HG03565 (cell line): ENCODE data around the gene TMEM63B.

Source experiments
- ATAC-seq: cut with Tn5 transposase; IDR thresholded peaks from one replicate; pipeline ENCODE4 v1.9.1; 2021; ENCODE audit warnings: mild to moderate bottlenecking, moderate library complexity; ENCODE audit not compliant: unreplicated experiment

Gene TMEM63B

DNA sequence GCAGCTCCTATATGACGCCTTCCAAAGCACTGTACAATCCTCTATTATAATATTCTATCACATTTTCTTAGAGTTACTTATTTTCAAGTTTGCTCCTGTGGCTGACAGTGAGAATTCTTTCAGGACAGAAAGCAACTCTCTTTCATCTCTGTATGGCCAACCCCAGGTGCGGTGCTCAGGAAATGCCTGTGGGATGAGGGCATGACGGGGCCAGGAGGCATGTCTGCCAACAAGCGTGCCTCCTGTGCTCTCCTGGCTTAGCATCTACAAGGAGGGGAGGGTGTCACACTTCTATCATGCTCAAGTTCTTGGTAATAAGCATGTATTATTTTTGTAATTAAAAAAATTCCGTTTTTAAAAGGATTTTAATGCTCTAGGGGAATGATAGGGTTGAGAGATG is 11.5 kb upstream of the TMEM63B start:
- ATAC-seq = no peak

- no peak for ATAC-seq
These were observed 10.5 kb upstream of the TMEM63B start for GRCh38 chr6:44116641-44117382.

GRCh38 chr6:44117397-44118128 is 9.8 kb upstream of the TMEM63B start:
- ATAC-seq = no peak

GRCh38 chr6:44119704-44120262 is 7.6 kb upstream of the TMEM63B start:
- no peak for ATAC-seq

DNA sequence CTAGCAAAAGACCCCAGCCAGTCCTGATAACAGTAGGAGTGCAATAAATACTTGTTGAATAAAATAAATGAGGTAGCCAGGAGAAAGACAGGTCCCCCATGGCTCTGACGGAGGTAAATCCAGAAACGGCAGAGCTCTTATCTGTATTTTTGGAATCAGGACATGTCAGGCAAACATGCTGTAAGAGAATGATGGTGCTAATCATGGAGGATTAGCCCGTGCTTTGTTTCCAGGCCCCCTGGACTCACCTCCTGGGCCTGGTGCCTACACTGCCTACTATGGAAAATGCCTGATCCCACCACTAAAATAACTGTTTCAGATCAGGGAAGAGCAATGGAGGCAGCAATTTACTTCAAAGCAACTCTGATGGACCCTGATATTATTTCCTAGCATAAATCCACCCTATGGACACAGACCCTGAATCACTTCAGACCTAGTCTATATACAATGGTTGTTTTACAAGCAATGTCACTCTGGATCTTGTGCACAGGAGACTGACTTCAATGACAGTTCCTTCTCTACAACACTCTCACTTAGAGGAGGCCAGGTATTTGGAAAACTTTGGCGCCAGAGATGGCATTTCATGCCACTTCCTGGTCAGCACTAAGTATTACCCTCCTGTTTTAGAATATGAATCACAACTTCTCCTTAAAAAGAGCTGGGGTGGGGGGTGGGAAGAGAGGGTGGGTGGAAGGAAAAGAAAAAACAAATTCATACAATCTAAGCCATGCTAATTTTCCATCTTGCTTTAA is 6.5 kb upstream of the TMEM63B start:
- ATAC-seq = no peak

DNA sequence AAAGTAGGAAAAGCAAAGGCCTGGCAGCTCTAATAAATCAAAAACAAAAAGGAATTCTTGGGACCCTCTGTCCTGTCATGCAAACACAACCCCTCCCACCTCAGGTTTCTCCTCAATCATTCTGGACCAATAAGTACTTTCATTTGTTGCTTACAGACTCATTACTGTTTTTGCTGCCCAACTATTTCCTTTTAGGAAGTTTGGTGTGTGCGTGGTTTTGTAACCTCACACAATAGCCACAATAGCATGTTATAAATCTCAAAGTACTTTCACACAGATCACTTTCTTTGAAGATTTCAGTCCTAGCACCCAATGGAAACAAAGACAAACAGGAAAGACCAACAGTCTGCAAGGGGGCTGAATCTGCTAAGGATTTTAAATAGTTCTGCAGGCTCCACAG is 4.6 kb upstream of the TMEM63B start:
- ATAC-seq = no peak

- no peak for ATAC-seq
These were observed 3.8 kb upstream of the TMEM63B start for GRCh38 chr6:44123544-44123943.

GRCh38 chr6:44126320-44127149 is 819 bp upstream of the TMEM63B start:
- ATAC-seq = peak; percentile 47

DNA sequence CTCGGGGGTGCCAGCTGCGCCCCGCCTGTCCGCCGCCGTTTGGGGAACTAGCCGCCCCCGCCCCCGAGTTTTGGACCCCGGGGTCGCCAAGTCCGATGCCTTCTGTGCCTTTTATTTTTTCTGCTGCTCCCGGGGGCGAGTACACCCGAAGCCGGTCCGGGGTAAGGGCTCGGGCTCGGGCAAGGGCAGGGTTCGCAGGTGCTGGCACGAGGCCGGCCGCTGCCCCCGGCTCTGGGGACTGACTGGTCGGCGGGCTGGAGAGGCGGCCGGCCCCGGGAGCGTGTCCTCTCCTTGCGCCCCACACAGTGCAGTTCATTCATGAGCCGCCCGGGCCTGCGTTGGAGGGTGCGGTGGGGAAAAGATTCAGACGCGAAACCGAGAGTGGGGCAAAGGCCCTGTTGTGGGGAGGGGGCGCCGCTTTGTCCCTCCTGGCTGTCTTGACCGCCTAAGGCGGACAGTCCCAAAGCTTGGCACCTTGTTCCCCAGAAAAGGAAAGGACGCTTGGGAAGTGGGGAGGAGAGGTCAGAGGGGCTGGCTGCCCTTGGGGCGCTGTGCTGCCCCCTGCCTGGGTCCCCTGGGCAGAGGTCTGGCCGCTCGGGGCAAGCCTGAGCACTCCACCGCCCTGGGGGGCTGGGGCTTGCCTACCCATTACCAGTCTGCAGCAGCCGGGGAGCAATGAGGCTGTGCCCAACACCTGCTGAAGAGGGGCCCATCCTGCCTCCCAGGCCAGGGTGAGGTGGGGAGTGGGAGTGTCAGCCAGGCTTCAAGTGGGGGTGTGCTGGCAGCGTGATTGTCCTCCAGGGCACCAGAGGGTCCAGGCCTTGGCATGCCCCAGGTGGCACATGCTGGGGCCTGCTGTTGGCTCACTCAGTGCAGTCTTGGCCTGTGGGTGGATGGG is 915 bp downstream of the TMEM63B start:
- ATAC-seq = no peak

GRCh38 chr6:44129841-44130322 is 2.5 kb downstream of the TMEM63B start:
- no peak for ATAC-seq

- ATAC-seq = no peak
These were observed 4.5 kb downstream of the TMEM63B start for GRCh38 chr6:44131892-44132291.

GRCh38 chr6:44132476-44132875 is 5.1 kb downstream of the TMEM63B start:
- ATAC-seq = no peak

DNA sequence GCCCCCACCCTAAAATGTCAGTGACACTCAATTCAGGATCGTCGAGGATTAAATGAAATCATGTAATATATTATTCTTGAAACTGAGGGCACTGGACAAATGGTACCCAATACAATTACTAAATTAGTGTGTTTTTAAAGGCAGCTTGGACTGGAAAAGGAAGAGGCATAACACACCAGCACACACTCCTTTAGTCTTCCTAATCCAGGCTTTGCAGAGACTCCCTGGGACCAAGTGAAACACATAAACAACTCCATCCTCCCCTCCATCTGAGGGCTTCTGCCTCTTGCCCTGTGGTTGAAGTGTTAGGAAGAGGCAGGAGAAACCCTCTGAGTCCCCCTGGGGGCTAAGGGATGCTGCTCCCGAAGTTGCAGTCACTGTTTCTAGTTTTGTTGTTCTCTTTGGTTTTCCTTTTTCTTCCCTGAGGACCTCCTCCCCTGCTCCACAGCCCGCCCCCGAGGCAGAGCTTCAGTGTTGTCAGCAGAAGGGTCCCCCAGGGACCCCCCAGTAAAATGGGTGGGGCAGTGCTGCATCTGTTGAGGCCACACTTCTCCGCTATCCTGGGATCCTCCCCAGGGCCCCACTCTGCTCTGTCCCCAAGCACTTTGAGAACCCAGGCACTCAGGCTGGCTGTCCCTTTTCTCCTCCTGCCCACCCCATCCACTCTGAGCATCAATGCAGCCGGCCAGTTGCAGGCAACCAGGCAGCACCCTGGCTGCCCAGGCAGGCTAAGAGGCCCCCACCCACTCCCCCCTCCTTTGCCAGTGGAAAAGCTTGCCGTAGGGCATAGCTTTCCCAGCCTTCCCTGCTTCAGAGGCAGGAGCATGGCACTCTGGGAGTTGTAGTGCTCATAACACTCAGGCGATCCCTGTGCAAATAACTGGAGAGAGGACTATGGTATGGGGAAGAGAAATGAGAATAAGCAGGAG is 5.9 kb downstream of the TMEM63B start:
- no peak for ATAC-seq

DNA sequence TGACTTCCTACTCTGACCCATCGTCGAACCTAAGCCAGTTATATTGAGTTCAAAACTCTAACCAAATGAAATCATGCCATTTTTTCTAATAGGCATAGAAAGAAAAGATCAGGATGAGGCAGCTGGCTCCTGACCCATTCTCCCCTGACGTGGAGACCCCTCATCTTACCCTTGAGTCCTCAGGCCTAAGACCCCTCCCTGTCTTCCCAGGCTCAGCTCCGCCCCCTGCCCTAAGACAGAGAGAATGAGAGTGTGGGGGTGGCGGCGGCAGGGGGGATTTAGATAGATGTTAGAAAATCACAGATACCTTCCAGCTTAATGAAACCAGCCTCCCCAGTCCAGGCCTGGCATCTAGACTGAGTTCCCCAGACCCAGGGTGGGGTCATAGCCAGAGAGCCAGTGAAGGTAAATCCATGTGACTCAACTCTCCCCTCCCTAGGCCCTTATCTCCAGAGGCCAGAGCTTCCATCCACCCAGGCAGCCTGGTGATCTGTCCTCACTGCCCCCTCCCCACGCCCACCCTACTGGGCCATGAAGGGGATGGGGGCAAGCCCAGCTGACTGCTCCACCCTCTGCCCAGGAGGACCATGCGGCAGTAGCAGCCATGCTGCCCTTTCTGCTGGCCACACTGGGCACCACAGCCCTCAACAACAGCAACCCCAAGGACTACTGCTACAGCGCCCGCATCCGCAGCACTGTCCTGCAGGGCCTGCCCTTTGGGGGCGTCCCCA is 6.8 kb downstream of the TMEM63B start:
- no peak for ATAC-seq

DNA sequence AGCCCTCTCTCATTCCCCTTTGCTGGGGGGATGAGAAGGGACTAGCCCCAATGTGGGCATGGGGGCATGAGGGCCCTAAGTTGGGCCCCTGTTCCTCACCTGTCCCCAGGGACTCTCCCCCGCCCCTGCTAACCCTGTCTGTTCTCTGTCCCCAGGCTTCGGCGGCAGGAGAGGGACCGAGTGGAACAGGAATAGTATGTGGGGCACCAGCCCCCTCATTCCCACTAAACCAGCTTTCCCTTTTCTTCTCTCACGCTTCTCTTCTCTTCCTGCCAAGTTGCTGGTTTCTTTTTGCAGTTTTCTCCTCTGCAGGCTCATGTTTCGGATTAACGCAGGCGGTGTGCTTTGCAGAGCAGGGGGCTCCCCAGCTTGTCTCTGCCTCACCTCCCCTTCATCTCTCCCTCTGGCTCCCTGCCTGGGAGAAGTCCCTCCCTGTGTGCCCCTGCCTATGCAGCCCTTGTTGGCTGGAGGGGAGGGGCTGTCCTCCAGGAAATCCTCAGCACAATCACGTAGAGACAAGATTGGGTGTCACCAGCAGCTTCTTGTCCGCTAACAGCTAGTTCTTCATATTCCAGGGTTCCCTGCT is 7.9 kb downstream of the TMEM63B start:
- no peak for ATAC-seq

- no peak for ATAC-seq
These were observed 8.5 kb downstream of the TMEM63B start for GRCh38 chr6:44135875-44136274.

DNA sequence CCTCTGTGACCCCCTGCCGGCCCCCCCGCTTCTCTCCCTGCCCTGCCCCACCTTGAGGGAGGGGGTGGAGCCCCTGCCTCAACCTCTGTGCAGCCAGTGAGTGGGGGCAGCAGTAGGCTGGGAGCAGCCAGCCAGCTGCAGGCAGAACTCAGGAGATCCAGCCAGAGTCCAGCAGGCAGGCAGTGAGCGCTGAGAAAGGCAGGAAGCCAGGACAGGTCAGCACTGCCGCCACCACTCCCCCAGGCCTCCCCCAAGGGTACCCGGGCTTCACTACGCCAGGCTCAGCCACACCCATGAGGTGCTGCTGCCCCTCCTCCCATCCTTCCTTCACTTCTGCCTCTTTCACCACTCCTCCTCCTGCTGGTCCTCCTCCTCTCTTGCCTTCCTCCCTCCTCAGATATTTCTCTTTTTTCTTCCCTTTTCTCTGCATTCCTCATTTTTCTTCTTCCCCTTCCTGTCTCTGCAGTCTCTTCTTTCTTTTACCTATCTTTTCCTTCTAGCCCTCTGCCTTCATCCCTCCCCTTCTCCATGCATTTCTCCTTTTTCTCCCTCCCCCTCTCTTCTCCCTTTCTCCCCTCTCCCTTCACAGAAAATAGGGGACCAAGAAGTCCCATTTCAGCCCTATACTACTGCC is 11.5 kb downstream of the TMEM63B start:
- ATAC-seq = no peak
